Endothelial cell of umbilical vein (primary cell): ENCODE results near the gene NEDD4L. TPM values are rescaled to one million over a fixed set of nuclear protein-coding genes. Genes with fewer than 3 reads are reported as not detected.
A peak's percentile ranks its signal among the peaks of the same experiment; 100 is the strongest.

Experiments
- BruUV-seq: library from RNA; stranded (reverse); fragments of 400-500 nt; replicated peaks from 2 replicates; lab custom pipeline; 2021; lab: Mats Ljungman, UMichigan
- CTCF ChIA-PET: fragments of 300-600, 350-600 bp; sonication (Branson Sonifier 250); formaldehyde crosslinking; loops from one replicate; lab custom pipeline; 2021; ENCODE audit warnings: antibody characterized with exemption, inconsistent platforms; lab: Charles Lee
- POLR2A ChIA-PET: fragments of 300-600, 350-600 bp; sonication (Branson Sonifier 250); formaldehyde crosslinking; loops from one replicate; lab custom pipeline; 2021; ENCODE audit warnings: antibody characterized with exemption, inconsistent platforms; lab: Charles Lee
- DNase-seq: peaks from one replicate; pipeline ENCODE4 v3.0.0-alpha.2; 2011; ENCODE audit warnings: low read depth, low spot score
- FAIRE-seq: peaks from 2 replicates; lab custom pipeline; 2011; peaks lifted over from hg19 to GRCh38; lab: Jason Lieb, UNC
- H2AFZ ChIP-seq: 2 replicates; pipeline ENCODE4 v1.6.0; 2012; ENCODE audit warnings: low read depth, low read length, control low read depth, inconsistent platforms
- H3K27ac ChIP-seq: 2 replicates; pipeline ENCODE4 v1.5.1; 2011; ENCODE audit warnings: low read depth, mild to moderate bottlenecking, control low read depth, low read length, moderate library complexity; ENCODE audit not compliant: insufficient read depth
- H3K27me3 ChIP-seq, 2 experiments: 2 replicates each; pipeline versions ENCODE4 v1.6.0 to v1.6.1; 2011; ENCODE audit warnings: low read length in 2 of 2, mixed read lengths in 1 of 2; ENCODE audit not compliant: control insufficient read depth in 2 of 2, insufficient read depth in 2 of 2
- H3K36me3 ChIP-seq, 2 experiments: 2 replicates in 1 of 2; 3 replicates in 1 of 2; pipeline ENCODE4 v1.5.1; 2011; ENCODE audit warnings: low read length in 2 of 2, mild to moderate bottlenecking in 1 of 2, moderate library complexity in 1 of 2; ENCODE audit not compliant: control insufficient read depth in 2 of 2, insufficient read depth in 2 of 2; ENCODE audit errors: extremely low read depth in 1 of 2
- H3K4me1 ChIP-seq: 3 replicates; pipeline ENCODE4 v1.5.1; 2011; ENCODE audit warnings: mild to moderate bottlenecking, low read length; ENCODE audit not compliant: control insufficient read depth, insufficient read depth; ENCODE audit errors: extremely low read depth
- H3K4me2 ChIP-seq: 2 replicates; pipeline ENCODE4 v1.6.1; 2011; ENCODE audit warnings: low read length, control low read depth, mixed read lengths; ENCODE audit not compliant: insufficient read depth
- H3K4me3 ChIP-seq, 3 experiments: fragments of 200-600 bp in 1 of 3; sonication (generic), shearing (Covaris generic) in 1 of 3; replicated peaks in 1 of 3; 2 replicates each; pipeline ENCODE4 v1.5.1; 2011 to 2016; ENCODE audit warnings: control low read depth in 3 of 3, low read length in 3 of 3, mild to moderate bottlenecking in 2 of 3, inconsistent platforms in 1 of 3, low read depth in 1 of 3, moderate library complexity in 1 of 3; ENCODE audit not compliant: insufficient read depth in 1 of 3
- H3K79me2 ChIP-seq: 2 replicates; pipeline ENCODE4 v1.6.0; 2012; ENCODE audit warnings: low read length, inconsistent platforms; ENCODE audit not compliant: control insufficient read depth, insufficient read depth
- H3K9ac ChIP-seq: replicated peaks from 2 replicates; pipeline ENCODE3; 2011; ENCODE audit warnings: low read length, control low read depth; ENCODE audit not compliant: insufficient read depth; ENCODE audit errors: extremely low read depth
- H3K9me1 ChIP-seq: replicated peaks from 3 replicates; pipeline ENCODE4 v1.6.0; 2011; ENCODE audit warnings: mild to moderate bottlenecking, low read length; ENCODE audit not compliant: control insufficient read depth, insufficient read depth; ENCODE audit errors: extremely low read depth
- H3K9me3 ChIP-seq: replicated peaks from 2 replicates; pipeline ENCODE4 v1.5.1; 2012; ENCODE audit warnings: low read length, inconsistent platforms; ENCODE audit not compliant: control insufficient read depth, insufficient read depth
- H4K20me1 ChIP-seq: replicated peaks from 2 replicates; pipeline ENCODE3; 2011; ENCODE audit warnings: mild to moderate bottlenecking, low read length; ENCODE audit not compliant: control insufficient read depth, insufficient read depth; ENCODE audit errors: extremely low read depth
- EZH2 ChIP-seq: IDR thresholded peaks from 2 replicates; pipeline ENCODE4 v1.6.1; 2012; ENCODE audit warnings: borderline replicate concordance, low read depth, mild to moderate bottlenecking, moderate library complexity, low read length, inconsistent platforms; ENCODE audit not compliant: severe bottlenecking
- FOS ChIP-seq: IDR thresholded peaks from 2 replicates; pipeline ENCODE4 v1.6.1; 2011; ENCODE audit warnings: mild to moderate bottlenecking, low read length, moderate library complexity, borderline replicate concordance; ENCODE audit not compliant: insufficient read depth
- JUN ChIP-seq: IDR thresholded peaks from 2 replicates; pipeline ENCODE4 v1.6.1; 2011; ENCODE audit warnings: borderline replicate concordance, low read depth; ENCODE audit not compliant: insufficient read length, insufficient read depth
- MYC ChIP-seq: IDR thresholded peaks from one replicate; pipeline ENCODE4 v1.6.1; 2011; ENCODE audit warnings: mild to moderate bottlenecking, low read depth, low read length
- POLR2A ChIP-seq: IDR thresholded peaks from 2 replicates; pipeline ENCODE4 v1.6.1; 2012; ENCODE audit warnings: low read depth, mild to moderate bottlenecking, control low read depth, low read length
- POLR2AphosphoS5 ChIP-seq: IDR thresholded peaks from 2 replicates; pipeline ENCODE4 v1.6.1; 2012; ENCODE audit warnings: low read depth, mild to moderate bottlenecking, control low read depth, low read length, moderate library complexity; ENCODE audit not compliant: insufficient read depth
- dilution Hi-C: fragments of 300-500 bp; cut with MboI; formaldehyde crosslinking; loops from one replicate; pipeline ENCODE4 v1.15.0; 2019; ENCODE audit warnings: low sequenced_read_pairs; ENCODE audit not compliant: extremely low pct_ligation_motif_present
- intact Hi-C: fragments of 100-400 bp; cut with micrococcal nuclease; formaldehyde crosslinking; loops from one replicate; pipeline ENCODE4 v1.10.0; 2022
- polyA plus RNA-seq, 4 experiments: library from polyadenylated mRNA; depleted of rRNA in 3 of 4; stranded (reverse) in 3 of 4; unstranded in 1 of 4; fragments of >200 nt; gene quantifications; 2 replicates each; pipeline versions ENCODE4 v1.2.1 to v1.2.3, GENCODE V29; 2011 to 2012; ENCODE audit warnings: missing spikeins in 1 of 4
- total RNA-seq: library from RNA; stranded (reverse); gene quantifications from 2 replicates; pipeline ENCODE4 v1.2.3, GENCODE V29; 2021
- TF ChIP-seq, protein P1 (sequence below): IDR thresholded peaks from 2 replicates; pipeline ENCODE4 v1.6.1; 2011; ENCODE audit not compliant: insufficient read depth, insufficient read length
- TF ChIP-seq, protein P2 (sequence below), 2 donors: IDR thresholded peaks; 1 replicate in 1 of 2; 2 replicates in 1 of 2; pipeline ENCODE4 v1.5.1; 2011; ENCODE audit warnings: low read length in 2 of 2, mild to moderate bottlenecking in 2 of 2, moderate library complexity in 2 of 2, control low read depth in 1 of 2, inconsistent platforms in 1 of 2, low read depth in 1 of 2; ENCODE audit not compliant: insufficient read depth in 1 of 2; ENCODE audit errors: extremely low read depth in 1 of 2

Gene NEDD4L
- total and polyA plus RNA-seq, 2 donors (not counting 3 experiments of a cell fraction or from before 2014, with no cell fraction given), result 20.5 to 78.9 TPM

DNA sequence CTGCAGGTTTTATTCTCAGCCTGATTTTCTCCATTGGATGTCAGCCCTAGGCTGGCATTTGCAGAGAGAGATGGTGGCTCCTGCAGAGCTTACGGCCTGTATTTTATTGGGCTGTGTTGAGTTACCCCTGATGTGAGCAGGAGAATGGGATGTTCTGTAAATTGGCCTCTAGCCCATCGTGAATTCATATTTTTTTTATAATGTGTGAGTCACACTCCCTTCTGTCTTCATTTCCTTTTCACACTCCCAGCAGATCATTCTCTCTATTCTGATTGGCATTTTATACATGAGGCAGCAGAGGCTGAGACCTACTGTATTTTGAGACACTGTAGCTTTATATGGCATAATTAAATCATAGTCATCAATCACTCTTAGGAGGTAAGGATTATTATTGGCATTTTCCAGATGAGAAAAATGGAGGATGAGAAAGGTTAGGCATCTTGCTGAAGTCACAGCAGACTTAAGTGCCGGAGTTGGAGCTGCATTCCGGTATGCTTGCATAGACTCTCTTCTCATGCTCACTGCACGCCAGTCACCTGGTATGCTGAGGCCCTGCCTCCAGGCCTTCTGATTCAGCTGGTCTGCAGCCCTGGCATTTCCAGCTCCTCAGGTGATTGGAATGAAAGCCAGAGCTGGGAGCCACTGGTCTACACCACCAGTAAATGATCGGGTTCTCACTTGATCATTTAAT is 142.4 kb downstream of the NEDD4L start:
- Histone ChIP-seq H3K27ac (peak overlapping the region; percentile 27), H3K4me2 (peak overlapping the region; percentile 9), H3K9ac (no peak overlapping the region), H3K9me1 (no peaks in the 10 kb centered on the region), H3K36me3 (no peaks in the 10 kb centered on the region), H3K4me3 (no peak overlapping the region), H3K4me1 (peaks cover 23% of the 10 kb centered on the region), H4K20me1 (no peaks in the 10 kb centered on the region), H2AFZ (no peak overlapping the region), H3K27me3 (no peaks in the 10 kb centered on the region), H3K79me2 (no peaks in the 10 kb centered on the region), H3K9me3 (no peaks in the 10 kb centered on the region)
- FAIRE-seq, result peak; percentile 93
- BruUV-seq, result no TSS peak
- ChIA-PET CTCF (interaction anchor here (1.0 to 3.1 kb wide), 7 partner anchors 9 to 578 kb away, joined by 3 to 11 read pairs (median 4); partner anchors contain the start of gene NEDD4L), POLR2A (no interaction called here)
- intact Hi-C loops, result loop anchor here (2.0 kb wide), 2 partner anchors 38 to 104 kb away; no protein-coding TSS in a partner anchor
- TF ChIP-seq FOS (peak; percentile 87), JUN (peak; percentile 92), POLR2A (no peak), MYC (no peak), POLR2AphosphoS5 (peak; percentile 22)
- TF ChIP-seq, protein P1, sequence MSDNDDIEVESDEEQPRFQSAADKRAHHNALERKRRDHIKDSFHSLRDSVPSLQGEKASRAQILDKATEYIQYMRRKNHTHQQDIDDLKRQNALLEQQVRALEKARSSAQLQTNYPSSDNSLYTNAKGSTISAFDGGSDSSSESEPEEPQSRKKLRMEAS, result no peak
- peak; percentile 85 for DNase-seq
- dilution Hi-C loops, result no loop called here

DNA sequence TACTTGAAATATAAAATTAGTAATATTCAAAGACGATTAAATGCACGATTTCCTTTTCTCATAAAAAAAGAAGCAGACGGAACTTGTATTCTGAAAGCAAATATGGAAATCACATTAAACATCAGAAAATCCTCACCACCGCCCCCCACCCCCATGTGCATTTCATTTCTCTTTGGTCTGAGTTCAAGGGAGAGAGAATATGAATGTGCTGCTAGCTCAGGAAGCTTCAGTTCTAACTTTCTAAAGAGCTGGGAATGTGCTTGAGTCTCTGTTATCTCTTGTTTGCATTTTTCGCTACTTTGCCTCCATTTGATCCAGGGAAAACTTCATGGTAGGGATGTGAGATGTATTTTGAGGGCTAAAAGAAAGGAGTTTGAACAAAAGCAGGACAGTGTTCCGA is 143.6 kb downstream of the NEDD4L start:
- H3K4me2 ChIP-seq, result no peak overlapping the region
- no peak for DNase-seq
- TF ChIP-seq, protein P2, sequence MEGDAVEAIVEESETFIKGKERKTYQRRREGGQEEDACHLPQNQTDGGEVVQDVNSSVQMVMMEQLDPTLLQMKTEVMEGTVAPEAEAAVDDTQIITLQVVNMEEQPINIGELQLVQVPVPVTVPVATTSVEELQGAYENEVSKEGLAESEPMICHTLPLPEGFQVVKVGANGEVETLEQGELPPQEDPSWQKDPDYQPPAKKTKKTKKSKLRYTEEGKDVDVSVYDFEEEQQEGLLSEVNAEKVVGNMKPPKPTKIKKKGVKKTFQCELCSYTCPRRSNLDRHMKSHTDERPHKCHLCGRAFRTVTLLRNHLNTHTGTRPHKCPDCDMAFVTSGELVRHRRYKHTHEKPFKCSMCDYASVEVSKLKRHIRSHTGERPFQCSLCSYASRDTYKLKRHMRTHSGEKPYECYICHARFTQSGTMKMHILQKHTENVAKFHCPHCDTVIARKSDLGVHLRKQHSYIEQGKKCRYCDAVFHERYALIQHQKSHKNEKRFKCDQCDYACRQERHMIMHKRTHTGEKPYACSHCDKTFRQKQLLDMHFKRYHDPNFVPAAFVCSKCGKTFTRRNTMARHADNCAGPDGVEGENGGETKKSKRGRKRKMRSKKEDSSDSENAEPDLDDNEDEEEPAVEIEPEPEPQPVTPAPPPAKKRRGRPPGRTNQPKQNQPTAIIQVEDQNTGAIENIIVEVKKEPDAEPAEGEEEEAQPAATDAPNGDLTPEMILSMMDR (IDR thresholded peaks at IDR 0.05; ENCODE audit: extremely low read depth in 1 of 2, insufficient read depth in 1 of 2, low read depth in 1 of 2, low read length in 2 of 2), result no peak
- TF ChIP-seq POLR2AphosphoS5 (no peak), EZH2 (no peak), JUN (no peak), POLR2A (no peak), MYC (no peak), FOS (no peak)
- TF ChIP-seq, protein P1, result no peak
- ChIA-PET CTCF (interaction anchor here (1.6 to 3.1 kb wide), 2 partner anchors 8 to 134 kb away, joined by 5 to 11 read pairs; no protein-coding TSS in a partner anchor), POLR2A (no interaction called here)
- no peak overlapping the region for H3K27ac ChIP-seq
- H3K4me1 ChIP-seq, result peaks cover 23% of the 10 kb centered on the region
- H3K27me3 ChIP-seq, result no peaks in the 10 kb centered on the region
- H3K9ac ChIP-seq, result no peak overlapping the region
- no peaks in the 10 kb centered on the region for H3K36me3 ChIP-seq
- no TSS peak for BruUV-seq
- H3K4me3 ChIP-seq, result no peak overlapping the region
- no peaks in the 10 kb centered on the region for H3K9me1 ChIP-seq
- dilution Hi-C loops, result no loop called here
- FAIRE-seq, result no peak
- intact Hi-C loops, result loop anchor here (2.0 kb wide), 2 partner anchors 37 to 103 kb away; no protein-coding TSS in a partner anchor
- no peaks in the 10 kb centered on the region for H3K9me3 ChIP-seq
- no peaks in the 10 kb centered on the region for H3K79me2 ChIP-seq
- H2AFZ ChIP-seq, result no peak overlapping the region
- no peaks in the 10 kb centered on the region for H4K20me1 ChIP-seq
